ENCODE measurements around the gene DLGAP1.

The DLGAP1 gene

GRCh38 chr18:4093676-4094075, 361.4 kb downstream of the DLGAP1 start:
- H3K4me1 ChIP-seq (ENCODE audit: control insufficient read depth, insufficient read depth, low read length, unreplicated experiment), result peaks cover 14% of the 10 kb centered on the region
- no peak overlapping the region for H3K4me3 ChIP-seq (ENCODE audit: low read depth, low read length)
- H3K79me2 ChIP-seq (ENCODE audit: control insufficient read depth, insufficient read depth, low read length, unreplicated experiment), result no peaks in the 10 kb centered on the region
- no peak overlapping the region for H2AFZ ChIP-seq (ENCODE audit: low read length, unreplicated experiment)
- H3K27ac ChIP-seq (ENCODE audit: low read depth, low read length), result no peak overlapping the region
- H3K36me3 ChIP-seq (ENCODE audit: insufficient read depth, low read length), result no peaks in the 10 kb centered on the region
- no peaks in the 10 kb centered on the region for H3K27me3 ChIP-seq (ENCODE audit: insufficient read depth, low read length)

GRCh38 chr18:4084382-4084900, 370.7 kb downstream of the DLGAP1 start:
- Histone ChIP-seq H2AFZ (ENCODE audit: low read length, unreplicated experiment) (no peak overlapping the region), H3K4me3 (ENCODE audit: low read depth, low read length) (no peak overlapping the region), H3K36me3 (ENCODE audit: insufficient read depth, low read length) (no peaks in the 10 kb centered on the region), H3K27me3 (ENCODE audit: insufficient read depth, low read length) (0 out of 2 replicates have a peak, but pooled peaks cover 15% of the 10 kb centered on the region), H3K27ac (ENCODE audit: low read depth, low read length) (no peak overlapping the region), H3K79me2 (ENCODE audit: control insufficient read depth, insufficient read depth, low read length, unreplicated experiment) (no peaks in the 10 kb centered on the region), H3K4me1 (ENCODE audit: control insufficient read depth, insufficient read depth, low read length, unreplicated experiment) (no peaks in the 10 kb centered on the region)

- Histone ChIP-seq H3K4me1 (ENCODE audit: control insufficient read depth, insufficient read depth, low read length, unreplicated experiment) (no peaks in the 10 kb centered on the region), H3K27ac (ENCODE audit: low read depth, low read length) (no peak overlapping the region), H3K4me3 (ENCODE audit: low read depth, low read length) (no peak overlapping the region), H3K79me2 (ENCODE audit: control insufficient read depth, insufficient read depth, low read length, unreplicated experiment) (no peaks in the 10 kb centered on the region), H3K27me3 (ENCODE audit: insufficient read depth, low read length) (peaks cover 22% of the 10 kb centered on the region; the same call in 1 of the 2 replicates), H3K36me3 (ENCODE audit: insufficient read depth, low read length) (no peaks in the 10 kb centered on the region), H2AFZ (ENCODE audit: low read length, unreplicated experiment) (no peak overlapping the region)
Measured at GRCh38 chr18:4078246-4078645, 376.9 kb downstream of the DLGAP1 start.

GRCh38 chr18:4077721-4078120, 377.4 kb downstream of the DLGAP1 start:
- Histone ChIP-seq H3K79me2 (ENCODE audit: control insufficient read depth, insufficient read depth, low read length, unreplicated experiment) (no peaks in the 10 kb centered on the region), H3K27ac (ENCODE audit: low read depth, low read length) (no peak overlapping the region), H3K4me3 (ENCODE audit: low read depth, low read length) (no peak overlapping the region), H3K4me1 (ENCODE audit: control insufficient read depth, insufficient read depth, low read length, unreplicated experiment) (no peaks in the 10 kb centered on the region), H2AFZ (ENCODE audit: low read length, unreplicated experiment) (no peak overlapping the region), H3K27me3 (ENCODE audit: insufficient read depth, low read length) (peaks cover 24% of the 10 kb centered on the region; the same call in 1 of the 2 replicates), H3K36me3 (ENCODE audit: insufficient read depth, low read length) (no peaks in the 10 kb centered on the region)

GRCh38 chr18:4077204-4077603, 377.9 kb downstream of the DLGAP1 start:
- Histone ChIP-seq H3K4me3 (ENCODE audit: low read depth, low read length) (no peak overlapping the region), H3K27me3 (ENCODE audit: insufficient read depth, low read length) (peaks cover 24% of the 10 kb centered on the region; the same call in 1 of the 2 replicates)

GRCh38 chr18:4074647-4075046, 380.5 kb downstream of the DLGAP1 start:
- no peaks in the 10 kb centered on the region for H3K79me2 ChIP-seq (ENCODE audit: control insufficient read depth, insufficient read depth, low read length, unreplicated experiment)
- H2AFZ ChIP-seq (ENCODE audit: low read length, unreplicated experiment), result no peak overlapping the region
- H3K27me3 ChIP-seq (ENCODE audit: insufficient read depth, low read length), result peaks cover 24% of the 10 kb centered on the region; the same call in 1 of the 2 replicates
- H3K27ac ChIP-seq (ENCODE audit: low read depth, low read length), result no peak overlapping the region
- no peak overlapping the region for H3K4me3 ChIP-seq (ENCODE audit: low read depth, low read length)
- no peaks in the 10 kb centered on the region for H3K4me1 ChIP-seq (ENCODE audit: control insufficient read depth, insufficient read depth, low read length, unreplicated experiment)
- no peaks in the 10 kb centered on the region for H3K36me3 ChIP-seq (ENCODE audit: insufficient read depth, low read length)

More at GRCh38 chr18:4077204-4077603, 377.9 kb downstream of the DLGAP1 start:
- Histone ChIP-seq H3K79me2 (ENCODE audit: control insufficient read depth, insufficient read depth, low read length, unreplicated experiment) (no peaks in the 10 kb centered on the region), H2AFZ (ENCODE audit: low read length, unreplicated experiment) (no peak overlapping the region), H3K36me3 (ENCODE audit: insufficient read depth, low read length) (no peaks in the 10 kb centered on the region), H3K4me1 (ENCODE audit: control insufficient read depth, insufficient read depth, low read length, unreplicated experiment) (no peaks in the 10 kb centered on the region), H3K27ac (ENCODE audit: low read depth, low read length) (no peak overlapping the region)

GRCh38 chr18:4069183-4069582, 385.9 kb downstream of the DLGAP1 start:
- Histone ChIP-seq H3K79me2 (ENCODE audit: control insufficient read depth, insufficient read depth, low read length, unreplicated experiment) (no peaks in the 10 kb centered on the region), H2AFZ (ENCODE audit: low read length, unreplicated experiment) (no peak overlapping the region), H3K36me3 (ENCODE audit: insufficient read depth, low read length) (no peaks in the 10 kb centered on the region), H3K27me3 (ENCODE audit: insufficient read depth, low read length) (peaks cover 8% of the 10 kb centered on the region; the same call in 1 of the 2 replicates), H3K4me1 (ENCODE audit: control insufficient read depth, insufficient read depth, low read length, unreplicated experiment) (no peaks in the 10 kb centered on the region), H3K4me3 (ENCODE audit: low read depth, low read length) (no peak overlapping the region), H3K27ac (ENCODE audit: low read depth, low read length) (no peak overlapping the region)

GRCh38 chr18:4068552-4069158, 386.5 kb downstream of the DLGAP1 start:
- no peak overlapping the region for H2AFZ ChIP-seq (ENCODE audit: low read length, unreplicated experiment)
- no peak overlapping the region for H3K27ac ChIP-seq (ENCODE audit: low read depth, low read length)
- no peaks in the 10 kb centered on the region for H3K4me1 ChIP-seq (ENCODE audit: control insufficient read depth, insufficient read depth, low read length, unreplicated experiment)
- H3K4me3 ChIP-seq (ENCODE audit: low read depth, low read length), result no peak overlapping the region
- H3K36me3 ChIP-seq (ENCODE audit: insufficient read depth, low read length), result no peaks in the 10 kb centered on the region
- peaks cover 3% of the 10 kb centered on the region; the same call in 1 of the 2 replicates for H3K27me3 ChIP-seq (ENCODE audit: insufficient read depth, low read length)
- H3K79me2 ChIP-seq (ENCODE audit: control insufficient read depth, insufficient read depth, low read length, unreplicated experiment), result no peaks in the 10 kb centered on the region

- Histone ChIP-seq H3K36me3 (ENCODE audit: insufficient read depth, low read length) (no peaks in the 10 kb centered on the region), H3K27me3 (ENCODE audit: insufficient read depth, low read length) (no peaks in the 10 kb centered on the region), H3K4me3 (ENCODE audit: low read depth, low read length) (no peak overlapping the region), H3K4me1 (ENCODE audit: control insufficient read depth, insufficient read depth, low read length, unreplicated experiment) (no peaks in the 10 kb centered on the region), H2AFZ (ENCODE audit: low read length, unreplicated experiment) (no peak overlapping the region), H3K27ac (ENCODE audit: low read depth, low read length) (no peak overlapping the region), H3K79me2 (ENCODE audit: control insufficient read depth, insufficient read depth, low read length, unreplicated experiment) (no peaks in the 10 kb centered on the region)
Measured at GRCh38 chr18:4063545-4063944, 391.6 kb downstream of the DLGAP1 start.

GRCh38 chr18:4060427-4061281, 394.5 kb downstream of the DLGAP1 start:
- no peaks in the 10 kb centered on the region for H3K27me3 ChIP-seq (ENCODE audit: insufficient read depth, low read length)
- no peak overlapping the region for H3K4me3 ChIP-seq (ENCODE audit: low read depth, low read length)
- H3K4me1 ChIP-seq (ENCODE audit: control insufficient read depth, insufficient read depth, low read length, unreplicated experiment), result no peaks in the 10 kb centered on the region

More at GRCh38 chr18:4060427-4061281, 394.5 kb downstream of the DLGAP1 start:
- H2AFZ ChIP-seq (ENCODE audit: low read length, unreplicated experiment), result no peak overlapping the region
- no peak overlapping the region for H3K27ac ChIP-seq (ENCODE audit: low read depth, low read length)
- H3K36me3 ChIP-seq (ENCODE audit: insufficient read depth, low read length), result no peaks in the 10 kb centered on the region
- H3K79me2 ChIP-seq (ENCODE audit: control insufficient read depth, insufficient read depth, low read length, unreplicated experiment), result no peaks in the 10 kb centered on the region
